ENCODE results near the gene FNBP1.

DNA sequence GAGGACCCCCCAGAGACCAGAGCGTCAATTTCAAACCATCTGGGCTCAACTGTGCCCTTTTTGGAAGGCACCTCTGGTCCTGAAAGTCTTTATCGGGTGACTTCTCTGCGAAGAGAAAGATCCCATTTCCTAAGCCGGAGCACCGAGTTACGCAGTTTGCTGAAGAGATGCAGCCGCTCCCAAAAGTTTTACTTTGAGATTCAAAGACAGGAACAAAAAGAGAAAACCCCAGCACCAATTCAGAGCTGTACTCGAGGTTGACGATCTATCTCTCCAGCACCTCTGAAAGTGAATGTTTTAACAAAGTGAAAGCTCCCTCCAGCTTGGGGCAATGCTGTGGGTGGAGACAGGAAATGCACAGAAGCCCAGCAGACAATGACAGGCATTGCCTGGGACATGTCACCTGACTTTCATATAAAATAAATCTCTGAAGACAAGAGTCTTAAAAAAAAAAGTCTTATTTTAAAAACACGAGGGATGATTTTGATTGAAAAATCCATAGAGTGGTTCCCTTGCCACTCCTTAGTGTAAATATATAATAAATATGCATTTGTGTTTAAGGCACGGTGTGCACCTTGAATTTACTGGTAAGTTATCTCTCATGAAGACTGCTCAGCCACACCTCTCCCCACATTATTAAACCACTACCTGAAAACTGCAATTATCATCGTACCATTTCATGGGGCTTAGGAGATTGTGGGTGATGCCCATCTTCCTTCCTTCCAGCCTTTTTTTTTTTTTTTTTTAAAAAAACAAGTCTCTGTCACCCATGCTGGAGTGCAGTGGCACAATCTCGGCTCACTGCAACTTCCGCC lies 79.9 kb downstream of the FNBP1 start:
- TF ChIP-seq, protein P1, sequence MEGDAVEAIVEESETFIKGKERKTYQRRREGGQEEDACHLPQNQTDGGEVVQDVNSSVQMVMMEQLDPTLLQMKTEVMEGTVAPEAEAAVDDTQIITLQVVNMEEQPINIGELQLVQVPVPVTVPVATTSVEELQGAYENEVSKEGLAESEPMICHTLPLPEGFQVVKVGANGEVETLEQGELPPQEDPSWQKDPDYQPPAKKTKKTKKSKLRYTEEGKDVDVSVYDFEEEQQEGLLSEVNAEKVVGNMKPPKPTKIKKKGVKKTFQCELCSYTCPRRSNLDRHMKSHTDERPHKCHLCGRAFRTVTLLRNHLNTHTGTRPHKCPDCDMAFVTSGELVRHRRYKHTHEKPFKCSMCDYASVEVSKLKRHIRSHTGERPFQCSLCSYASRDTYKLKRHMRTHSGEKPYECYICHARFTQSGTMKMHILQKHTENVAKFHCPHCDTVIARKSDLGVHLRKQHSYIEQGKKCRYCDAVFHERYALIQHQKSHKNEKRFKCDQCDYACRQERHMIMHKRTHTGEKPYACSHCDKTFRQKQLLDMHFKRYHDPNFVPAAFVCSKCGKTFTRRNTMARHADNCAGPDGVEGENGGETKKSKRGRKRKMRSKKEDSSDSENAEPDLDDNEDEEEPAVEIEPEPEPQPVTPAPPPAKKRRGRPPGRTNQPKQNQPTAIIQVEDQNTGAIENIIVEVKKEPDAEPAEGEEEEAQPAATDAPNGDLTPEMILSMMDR (IDR thresholded peaks at IDR 0.05) = no peak
- no peak for TF ChIP-seq POLR2A (IDR thresholded peaks at IDR 0.05)

All from lower leg skin (tissue), 3 donors.